GM19467 (cell line): Measurements from ENCODE around the gene UNC79.

Experiments
- ATAC-seq: cut with Tn5 transposase; IDR thresholded peaks from one replicate; pipeline ENCODE4 v1.9.1; 2021; ENCODE audit warnings: mild to moderate bottlenecking, moderate library complexity; ENCODE audit not compliant: unreplicated experiment

Gene UNC79

DNA sequence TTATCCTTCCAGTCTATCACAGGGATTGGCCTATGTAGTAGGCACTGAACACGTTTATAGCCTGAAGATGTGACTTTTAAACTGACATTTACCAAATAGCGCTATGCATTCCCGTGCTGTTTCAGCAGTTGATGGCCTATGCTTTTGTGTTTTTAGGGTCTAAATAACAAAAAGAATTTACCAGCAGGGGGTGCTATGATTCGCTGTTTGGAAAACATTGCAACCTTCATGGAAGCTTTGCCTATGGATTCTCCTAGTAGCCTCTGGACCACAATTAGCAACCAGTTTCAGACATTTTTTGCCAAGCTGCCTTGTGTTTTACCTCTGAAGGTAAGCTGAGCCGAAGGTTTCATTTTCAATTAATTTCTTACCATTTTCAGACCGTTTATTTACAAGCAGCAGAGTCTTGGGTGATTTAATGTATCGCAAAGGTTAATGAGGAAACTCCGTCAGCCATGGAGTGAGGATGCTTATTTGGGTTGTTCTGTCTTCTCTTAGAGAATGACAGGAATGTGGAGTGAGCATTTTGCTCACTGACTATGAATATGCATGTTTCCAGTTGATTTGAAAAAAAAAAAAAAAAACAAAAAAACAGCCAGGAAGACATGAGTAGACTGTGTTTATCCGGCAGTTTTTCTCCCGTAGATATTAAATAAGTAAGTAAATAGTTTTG lies 224.5 kb downstream of the UNC79 start:
- ATAC-seq = no peak

DNA sequence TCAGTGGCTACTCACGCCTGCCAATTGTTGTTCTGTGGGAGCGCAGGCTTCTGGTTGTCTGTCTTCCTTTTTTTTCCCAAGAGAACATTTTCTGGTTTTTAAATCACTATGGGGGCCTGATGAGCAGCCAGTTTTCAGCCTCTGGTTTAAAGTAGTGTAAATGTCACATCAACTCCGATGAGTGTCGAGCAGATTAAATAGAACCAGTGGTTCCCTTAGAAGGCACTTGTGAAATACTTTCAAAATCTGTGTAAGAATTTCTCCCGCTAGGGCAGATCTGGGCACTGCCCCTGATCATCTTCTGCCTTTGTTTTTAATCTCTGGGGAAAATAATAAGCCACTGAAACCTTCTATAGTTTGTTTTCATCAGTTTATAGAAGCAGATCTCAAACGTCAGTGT lies 227.1 kb downstream of the UNC79 start:
- ATAC-seq = no peak

DNA sequence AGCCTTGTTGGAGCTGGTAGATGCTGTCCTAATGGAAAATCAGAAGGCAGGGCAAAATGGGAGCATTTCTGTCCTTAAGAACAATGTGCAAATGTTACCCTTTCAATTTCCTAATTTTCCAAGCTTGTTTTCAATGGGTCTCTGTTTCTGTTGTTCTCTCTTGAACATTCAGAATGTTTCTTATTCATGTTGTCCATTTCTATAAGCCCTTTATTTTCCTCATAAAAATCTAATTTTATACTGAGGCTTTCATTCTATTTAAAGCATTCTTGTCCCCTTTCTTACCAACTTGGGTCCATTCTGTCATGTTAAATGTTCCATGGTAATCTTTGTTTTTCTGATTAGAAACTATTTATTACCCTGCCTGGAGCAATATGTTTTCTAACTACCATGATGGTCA lies 232.6 kb downstream of the UNC79 start:
- ATAC-seq = no peak

DNA sequence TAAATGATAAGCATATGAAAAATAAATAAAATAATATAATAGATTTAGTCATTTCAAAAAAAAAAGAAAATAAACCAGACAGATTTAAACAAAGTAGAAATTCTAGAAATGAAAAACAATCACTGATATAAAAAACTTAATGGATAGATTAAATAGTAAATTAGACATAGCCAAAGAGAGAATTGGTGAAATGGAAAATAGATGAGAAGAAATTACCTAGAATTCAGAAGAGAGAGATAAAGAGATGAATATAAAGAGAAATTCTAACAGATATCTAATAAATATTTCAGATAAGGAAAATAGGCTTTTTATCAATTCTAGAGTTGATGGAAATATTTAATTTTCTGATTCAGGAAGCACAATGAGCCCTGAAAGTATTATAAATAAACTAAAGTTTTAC lies 234.4 kb downstream of the UNC79 start:
- no peak for ATAC-seq

DNA sequence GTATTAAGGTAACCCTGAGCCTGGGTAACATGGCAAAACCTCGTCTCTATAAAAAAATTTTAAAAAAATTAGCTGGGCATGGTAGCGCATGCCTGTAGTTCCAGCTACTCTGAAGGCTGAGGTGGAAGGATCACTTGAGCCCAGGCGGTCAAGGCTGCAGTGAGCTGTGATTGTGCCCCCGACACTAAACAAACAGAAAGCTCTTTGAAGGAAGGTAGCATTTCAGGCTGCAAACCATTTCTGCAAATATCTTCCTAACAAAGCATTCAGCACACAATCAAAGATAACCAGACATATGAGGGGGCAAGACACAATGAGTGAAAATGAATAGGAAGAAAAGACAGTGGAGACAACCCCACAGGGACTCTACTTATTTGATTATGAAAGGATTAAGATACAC lies 238.9 kb downstream of the UNC79 start:
- no peak for ATAC-seq

DNA sequence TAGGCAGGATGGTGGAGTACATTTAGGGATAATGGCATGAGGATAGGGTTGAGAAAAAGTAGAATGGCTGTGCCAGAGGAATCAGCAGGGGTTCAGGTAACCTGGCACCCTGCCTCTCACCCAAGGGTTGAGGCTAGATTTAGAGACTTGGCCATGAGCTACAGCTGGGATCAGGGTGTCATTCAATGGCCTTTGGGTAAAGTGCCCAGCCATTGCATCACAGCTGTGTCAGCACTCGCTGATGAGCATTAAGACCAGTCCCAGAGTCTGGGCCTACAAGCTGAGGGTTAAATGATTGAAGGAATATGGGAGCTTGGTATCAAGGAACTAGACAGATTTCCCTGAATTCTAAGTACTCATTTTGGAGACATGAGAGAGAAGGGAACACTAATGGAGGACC lies 243.6 kb downstream of the UNC79 start:
- no peak for ATAC-seq

DNA sequence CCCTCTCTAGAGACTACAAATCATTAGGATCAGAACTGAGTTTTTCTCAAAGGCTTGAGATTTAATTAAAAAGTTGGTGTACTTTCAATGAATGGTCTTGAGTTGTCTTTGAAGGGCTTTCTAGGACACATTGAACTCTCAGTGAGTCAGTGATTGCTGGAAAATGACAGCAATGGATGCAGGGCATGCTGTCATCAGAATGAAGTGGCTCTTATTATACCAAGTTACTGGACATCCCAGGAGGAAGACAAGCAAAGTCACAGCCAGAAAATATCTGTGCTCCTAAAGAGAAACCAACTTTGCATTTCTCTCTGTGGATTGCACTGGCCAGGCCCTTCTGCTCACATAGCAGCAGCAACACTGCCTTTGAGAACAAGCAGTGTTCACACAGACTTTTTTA lies 244.9 kb downstream of the UNC79 start:
- no peak for ATAC-seq

DNA sequence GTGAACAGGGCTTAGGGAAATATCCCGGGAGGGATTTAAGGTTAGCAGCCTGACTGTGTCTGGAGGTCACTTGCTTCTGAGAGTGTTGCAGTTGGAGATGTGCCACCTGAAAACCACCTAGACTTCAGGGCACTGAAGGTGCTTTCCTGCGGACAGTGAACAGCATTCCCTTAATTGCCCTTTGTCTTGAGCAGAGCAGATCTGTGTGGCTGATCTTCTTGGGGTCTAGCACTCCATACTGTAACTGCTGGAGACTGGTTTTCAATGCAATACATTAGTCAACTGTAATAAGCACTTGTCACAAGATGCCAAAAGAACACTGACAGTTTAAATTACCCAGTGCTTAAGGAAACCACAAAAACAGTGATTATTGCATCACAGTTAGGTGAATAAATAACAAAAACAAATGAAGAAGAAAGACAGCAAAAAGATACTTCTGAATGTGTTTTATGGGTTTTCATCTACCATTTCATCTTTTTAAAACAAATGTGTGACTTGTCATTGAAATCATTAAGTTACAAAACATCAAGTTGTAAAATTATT lies 245.7 kb downstream of the UNC79 start:
- no peak for ATAC-seq

DNA sequence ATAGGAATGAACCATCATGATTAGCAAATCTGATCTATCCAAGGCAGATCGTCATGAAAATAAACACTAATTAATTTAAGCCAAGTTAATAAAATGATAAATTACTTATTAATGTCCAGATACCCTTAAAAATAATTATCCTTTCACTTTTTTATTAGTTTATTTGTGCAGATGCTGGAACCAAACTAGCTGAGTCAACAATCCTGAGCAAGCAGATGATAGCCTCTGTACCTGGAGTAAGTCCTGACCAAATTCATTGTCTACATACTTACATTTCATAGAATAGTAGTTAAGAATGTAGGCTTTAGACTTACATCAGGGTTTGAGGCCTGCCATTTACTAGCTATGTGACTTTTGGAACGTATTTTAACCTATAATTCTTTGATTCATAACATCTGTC lies 251.7 kb downstream of the UNC79 start:
- no peak for ATAC-seq

DNA sequence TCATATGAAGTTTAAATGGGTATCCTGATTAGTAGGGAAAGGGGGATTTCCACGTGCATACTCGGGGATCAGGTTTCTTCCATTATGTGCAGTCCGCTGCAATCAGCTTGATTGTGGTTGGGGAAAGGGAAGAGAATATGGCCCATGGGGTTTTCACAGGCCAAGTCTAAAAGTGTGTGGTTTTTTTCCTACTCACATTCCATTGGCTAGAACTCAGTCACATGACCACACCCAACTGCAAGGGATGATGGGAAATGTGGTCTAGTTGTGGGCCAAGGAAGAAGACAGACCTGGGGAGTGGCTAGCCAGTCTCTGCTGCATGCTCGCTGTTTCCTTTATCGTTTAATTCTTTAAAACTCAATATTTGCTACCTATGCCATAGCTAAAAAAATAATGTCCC lies 252.5 kb downstream of the UNC79 start:
- ATAC-seq = no peak

DNA sequence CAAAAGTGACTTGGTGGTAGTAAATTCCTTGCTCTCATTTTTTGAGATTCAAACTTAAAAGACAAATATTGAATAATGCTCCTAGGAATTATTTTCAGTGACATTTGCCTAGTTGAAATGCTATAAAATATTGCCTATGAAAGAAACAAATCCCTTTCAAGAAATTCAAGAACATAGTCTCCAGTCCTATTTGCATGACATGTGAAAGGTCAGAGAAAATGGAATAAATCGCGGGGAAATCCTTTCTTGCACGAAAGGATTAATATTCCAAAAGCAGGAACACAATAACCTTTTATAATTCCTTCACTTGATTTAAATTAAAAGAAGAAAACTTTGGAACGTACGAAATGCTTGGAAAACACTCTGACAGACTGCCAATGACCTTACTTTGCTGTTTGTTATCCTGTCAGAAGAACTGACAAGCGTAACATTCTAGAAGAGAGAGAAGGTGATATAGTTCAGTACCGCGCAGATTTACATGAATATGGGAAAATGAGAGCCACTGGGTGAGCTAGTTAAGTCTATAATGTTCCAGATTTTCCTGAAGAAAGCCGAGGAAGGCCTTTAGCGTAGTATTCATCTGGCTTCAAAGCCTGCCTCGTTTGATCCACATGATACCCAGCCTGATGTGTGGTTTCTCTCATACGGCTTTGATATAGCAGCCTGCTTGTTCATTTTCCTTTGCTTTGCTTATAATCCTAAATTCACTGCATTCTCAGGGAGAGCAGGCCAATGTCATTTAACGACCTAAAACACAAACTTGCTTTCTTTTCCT lies 254.6 kb downstream of the UNC79 start:
- ATAC-seq = no peak

DNA sequence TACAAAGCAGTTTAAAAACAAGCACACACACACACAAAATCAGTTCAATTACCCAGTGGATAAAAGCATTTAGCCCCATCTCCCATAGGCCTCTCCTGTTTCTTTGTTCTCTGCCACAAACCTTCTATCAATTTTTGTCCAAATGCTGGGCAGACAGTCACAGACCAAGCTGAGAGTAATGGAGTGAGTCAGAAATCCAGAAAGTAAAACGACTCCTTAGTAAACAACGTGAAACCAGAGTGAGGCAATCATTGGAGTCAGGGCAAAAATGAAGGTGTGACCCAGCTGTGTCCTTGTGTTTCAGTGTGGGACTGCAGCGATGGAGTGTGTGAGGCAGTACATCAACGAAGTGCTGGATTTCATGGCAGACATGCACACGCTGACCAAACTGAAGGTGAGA lies 255.5 kb downstream of the UNC79 start:
- ATAC-seq = no peak

DNA sequence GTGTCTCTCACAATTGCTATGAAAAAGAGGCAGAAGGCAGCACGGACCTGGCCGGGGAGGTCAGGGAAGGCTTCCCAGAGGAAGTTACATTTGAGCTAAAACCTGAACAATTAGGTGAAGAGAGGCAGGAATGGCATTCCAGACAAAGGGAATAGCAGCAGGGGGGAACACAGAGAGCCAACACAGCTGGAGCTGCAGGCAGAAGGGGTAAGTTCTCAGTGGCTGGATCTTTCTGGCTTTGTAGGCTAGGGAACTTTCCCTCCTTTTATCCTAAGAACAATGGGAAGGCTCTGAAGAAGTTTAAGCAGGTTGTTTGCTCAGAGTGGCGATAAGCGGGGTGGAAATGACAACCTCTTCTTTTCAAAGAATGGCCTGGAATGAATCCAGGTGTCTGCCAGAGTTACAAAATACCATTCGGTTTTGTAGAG lies 257.5 kb downstream of the UNC79 start:
- no peak for ATAC-seq

DNA sequence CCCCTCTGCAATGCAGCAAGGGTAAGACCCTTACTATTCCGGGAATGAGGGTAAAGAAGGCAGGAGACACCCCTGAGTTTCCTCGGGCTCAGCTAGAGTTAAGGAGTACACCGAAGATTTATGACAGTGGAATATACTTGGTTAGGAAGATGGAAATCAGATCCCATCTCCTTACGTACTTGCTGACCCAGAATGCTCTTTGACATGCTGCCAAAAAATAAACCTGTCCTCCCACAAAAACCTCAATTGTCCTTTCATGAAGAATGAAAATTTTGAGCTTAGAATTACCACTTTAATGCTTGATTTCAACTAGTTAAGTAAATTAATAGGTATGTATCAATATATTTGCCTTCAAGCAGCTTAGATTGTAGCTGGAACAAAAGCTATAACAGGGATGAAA lies 258.1 kb downstream of the UNC79 start:
- no peak for ATAC-seq

DNA sequence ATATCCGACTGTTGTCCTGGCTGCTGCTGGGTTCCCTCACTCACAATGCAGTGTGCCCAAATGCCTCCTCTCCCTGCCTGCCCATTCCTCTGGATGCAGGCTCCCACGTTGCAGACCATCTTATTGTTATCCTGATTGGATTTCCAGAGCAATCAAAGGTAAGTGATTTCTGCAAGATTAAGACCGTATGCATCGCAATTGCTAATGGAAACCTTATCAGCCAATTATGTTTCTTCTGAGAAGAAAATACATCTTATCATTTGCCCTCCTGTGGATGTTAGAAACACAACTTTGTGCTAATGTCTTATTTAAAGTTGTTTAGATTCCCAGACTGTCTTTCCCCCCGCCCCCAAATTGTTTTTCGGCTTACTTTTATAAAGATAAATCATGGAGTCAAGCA lies 259.4 kb downstream of the UNC79 start:
- no peak for ATAC-seq

DNA sequence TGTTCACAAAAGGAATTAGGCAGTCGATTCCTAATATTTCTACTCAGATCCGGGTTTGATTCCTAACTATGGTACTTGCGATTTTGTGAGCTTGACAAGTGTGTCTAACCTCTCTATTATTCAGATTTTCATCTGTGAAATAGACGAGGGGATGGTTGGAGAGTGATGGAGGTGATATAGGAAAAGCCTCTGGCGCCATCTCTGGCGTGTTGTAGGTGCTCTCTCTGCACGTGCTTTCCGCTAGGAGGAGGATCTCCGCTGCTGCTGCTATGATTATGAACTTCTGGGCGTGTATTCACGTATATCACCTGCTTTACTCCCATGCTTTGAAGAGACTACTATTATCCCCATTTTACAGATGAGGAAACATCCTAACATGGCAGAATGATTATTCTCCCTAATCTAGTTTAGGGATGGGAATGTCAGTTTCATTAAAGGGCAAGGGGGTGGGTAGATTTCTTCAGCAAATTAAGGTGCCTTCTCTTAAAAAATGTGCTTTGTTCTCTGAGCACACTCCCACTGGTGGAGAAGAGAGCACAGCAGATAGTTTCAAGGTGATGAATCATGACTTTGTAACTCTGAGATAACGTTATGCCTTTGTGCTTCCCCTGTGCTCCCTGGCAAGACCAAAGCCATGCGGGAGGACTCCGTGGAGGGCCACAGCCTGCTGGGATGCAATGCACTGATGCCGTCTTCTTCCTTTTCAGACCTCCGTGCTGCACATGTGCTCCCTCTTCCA lies 260.5 kb downstream of the UNC79 start:
- no peak for ATAC-seq

DNA sequence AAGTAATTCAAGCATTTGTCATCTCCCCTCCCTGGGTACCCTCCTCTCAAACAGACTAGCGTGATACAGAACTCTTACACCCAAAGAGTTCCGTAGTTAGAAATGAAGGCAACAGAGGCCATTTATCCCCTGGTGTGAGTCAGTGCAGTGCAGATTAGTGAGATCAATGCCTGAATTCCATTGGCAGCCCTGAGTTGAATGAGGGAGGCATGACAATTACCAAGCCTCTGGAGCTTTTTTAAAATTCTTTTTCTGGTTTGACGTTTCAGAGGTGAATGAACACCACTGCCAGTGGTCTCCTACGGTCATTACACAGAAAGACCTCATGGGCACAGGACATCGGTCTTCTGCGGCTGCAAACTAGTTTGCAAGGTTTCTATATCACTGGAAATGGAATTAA lies 263.2 kb downstream of the UNC79 start:
- no peak for ATAC-seq

DNA sequence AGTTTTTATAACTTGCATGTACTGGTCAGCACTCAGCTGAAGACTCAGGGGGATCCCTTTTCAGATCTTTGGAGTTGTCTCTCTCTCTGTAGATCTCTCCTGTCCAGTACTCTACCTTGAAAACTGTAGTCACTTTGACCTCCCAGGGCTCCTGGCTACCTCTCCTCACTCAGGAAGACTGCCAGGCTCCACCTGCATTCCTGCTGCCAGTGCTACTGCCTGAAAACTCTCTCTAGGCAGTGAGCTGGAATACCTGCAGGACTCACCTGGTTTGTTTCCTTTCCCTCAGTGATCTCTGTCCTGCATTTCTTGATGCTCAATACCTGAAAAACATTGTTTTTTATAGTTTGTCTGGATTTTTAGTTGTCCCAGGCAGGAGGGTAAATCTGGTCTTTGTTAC lies 270.2 kb downstream of the UNC79 start:
- ATAC-seq = no peak

DNA sequence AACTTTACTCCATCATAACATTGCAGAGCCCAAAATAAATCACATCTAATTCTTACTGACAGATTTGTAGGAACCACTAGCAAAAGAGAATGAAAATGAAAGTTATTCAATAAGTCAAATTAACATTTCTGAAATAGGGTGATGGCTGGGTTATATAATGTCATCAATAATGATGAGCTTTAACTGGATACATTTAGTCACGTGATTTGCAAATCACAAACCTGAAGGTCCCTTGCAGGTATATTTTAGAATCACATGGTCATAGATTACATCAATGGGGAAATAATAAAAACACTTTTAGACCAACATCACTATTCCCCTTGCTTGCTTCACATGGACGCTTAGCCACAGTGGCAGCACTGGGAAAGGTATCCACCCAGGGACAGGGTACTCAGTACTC lies 270.8 kb downstream of the UNC79 start:
- ATAC-seq = no peak

DNA sequence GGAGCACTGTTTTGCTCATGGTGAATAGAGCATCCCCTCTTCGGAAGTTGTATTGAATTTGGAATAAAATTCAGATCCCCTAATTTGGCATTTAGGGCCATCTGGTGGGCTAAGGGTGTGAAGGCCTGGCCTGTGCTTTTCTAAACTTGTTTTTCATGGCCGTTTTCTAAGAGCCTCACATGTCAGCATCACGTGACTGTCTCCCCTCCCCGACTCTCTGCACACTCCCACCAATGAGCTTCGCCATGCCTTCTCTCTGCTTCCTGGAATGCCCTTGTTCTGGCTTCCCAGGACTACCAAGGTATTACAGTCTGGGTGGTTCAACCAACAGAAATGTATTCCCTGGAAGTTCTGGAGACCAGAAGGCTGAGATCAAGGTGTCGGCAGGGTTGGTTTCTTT lies 272.2 kb downstream of the UNC79 start:
- no peak for ATAC-seq

DNA sequence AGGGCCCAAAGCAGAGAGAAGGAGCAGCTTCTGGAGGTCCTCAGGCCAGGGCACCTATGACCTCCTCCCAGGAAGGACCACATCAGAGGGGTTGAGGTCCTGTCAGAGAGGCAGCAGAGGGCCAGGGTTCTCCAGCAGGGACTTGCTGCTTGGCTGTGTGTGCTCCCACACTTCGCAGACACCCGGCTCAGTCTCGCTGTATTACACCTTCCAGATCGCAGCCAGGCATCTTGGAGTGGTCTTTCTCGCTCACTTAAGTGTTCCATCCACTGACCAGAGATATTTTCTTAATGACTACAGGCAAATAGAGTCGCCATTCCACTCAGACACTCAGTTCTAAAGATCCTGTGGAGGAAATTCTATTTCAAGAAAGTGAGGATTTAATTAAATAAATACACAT lies 273.2 kb downstream of the UNC79 start:
- no peak for ATAC-seq
